MCF 10A (cell line): ENCODE results near the gene SLC6A19. TPM values are rescaled to one million over a fixed set of nuclear protein-coding genes. Genes with fewer than 3 reads are reported as not detected.

Experiments used
- BruUV-seq: library from RNA; stranded (reverse); fragments of 400-500 nt; replicated peaks from 2 replicates; lab custom pipeline; 2021; lab: Mats Ljungman, UMichigan
- CTCF ChIA-PET: fragments of 300-600 bp; sonication (Branson Sonifier 250); formaldehyde crosslinking; extraction: SDS; loops from one replicate; lab custom pipeline; 2021; ENCODE audit warnings: antibody characterized with exemption, inconsistent platforms; lab: Yijun Ruan, JAX
- POLR2A ChIA-PET: fragments of 300-600, 350-650 bp; sonication (Branson Sonifier 250); formaldehyde crosslinking; extraction: SDS; loops from one replicate; lab custom pipeline; 2020; ENCODE audit warnings: antibody characterized with exemption, inconsistent platforms; lab: Yijun Ruan, JAX
- DNase-seq: peaks from one replicate; pipeline ENCODE4 v3.0.0-alpha.2; 2018; ENCODE audit not compliant: unreplicated experiment
- H3K27ac Mint-ChIP-seq: one replicate; pipeline ENCODE4 v1.8.0; 2022; ENCODE audit warnings: mild to moderate bottlenecking, low read depth, mixed read lengths; ENCODE audit not compliant: unreplicated experiment
- H3K27me3 Mint-ChIP-seq: one replicate; pipeline ENCODE4 v1.8.0; 2022; ENCODE audit warnings: mixed read lengths; ENCODE audit not compliant: insufficient read depth, unreplicated experiment
- H3K36me3 Mint-ChIP-seq: one replicate; pipeline ENCODE4 v1.8.0; 2022; ENCODE audit warnings: mild to moderate bottlenecking, moderate library complexity, mixed read lengths; ENCODE audit not compliant: insufficient read depth, unreplicated experiment
- H3K4me1 Mint-ChIP-seq: one replicate; pipeline ENCODE4 v1.8.0; 2022; ENCODE audit warnings: mixed read lengths; ENCODE audit not compliant: insufficient read depth, unreplicated experiment
- H3K4me3 Mint-ChIP-seq: one replicate; pipeline ENCODE4 v1.8.0; 2022; ENCODE audit warnings: mild to moderate bottlenecking, moderate library complexity, mixed read lengths; ENCODE audit not compliant: unreplicated experiment
- H3K9me3 Mint-ChIP-seq: one replicate; pipeline ENCODE4 v1.8.0; 2022; ENCODE audit warnings: mixed read lengths; ENCODE audit not compliant: unreplicated experiment
- CTCF ChIP-seq: fragments of 200-600 bp; IDR thresholded peaks from one replicate; pipeline ENCODE4 v1.8.0; 2022; ENCODE audit warnings: antibody characterized with exemption, mild to moderate bottlenecking; ENCODE audit not compliant: unreplicated experiment
- intact Hi-C: fragments of 100-400 bp; cut with micrococcal nuclease; formaldehyde crosslinking; loops from 2 replicates; pipeline ENCODE4 v1.14.1; 2022
- total RNA-seq: library from RNA; stranded (reverse); gene quantifications from 2 replicates; pipeline ENCODE4 v1.2.3, GENCODE V29; 2022

SLC6A19 gene
- total RNA-seq, 1 experiment from 2014 or later, result not detected

- H3K4me3 Mint-ChIP-seq, result no peak overlapping the region
- ChIA-PET CTCF (no interaction called here), POLR2A (no interaction called here)
- TF ChIP-seq CTCF, result no peak
- H3K4me1 Mint-ChIP-seq, result peaks cover 6% of the 10 kb centered on the region
- no peaks in the 10 kb centered on the region for H3K36me3 Mint-ChIP-seq
- no peak for DNase-seq
- no peaks in the 10 kb centered on the region for H3K9me3 Mint-ChIP-seq
- H3K27me3 Mint-ChIP-seq, result peaks cover 12% of the 10 kb centered on the region
- no TSS peak for BruUV-seq
- intact Hi-C loops, result no loop called here
- H3K27ac Mint-ChIP-seq, result no peak overlapping the region
These were observed 41.5 kb downstream of the SLC6A19 start for GRCh38 chr5:1242733-1243486.

GRCh38 chr5:1243487-1244130 lies 42.2 kb downstream of the SLC6A19 start:
- Mint-ChIP-seq H3K27me3 (peaks cover 12% of the 10 kb centered on the region), H3K36me3 (no peaks in the 10 kb centered on the region), H3K9me3 (no peaks in the 10 kb centered on the region), H3K27ac (no peak overlapping the region), H3K4me3 (no peak overlapping the region), H3K4me1 (peaks cover 6% of the 10 kb centered on the region)
- POLR2A ChIA-PET, result no interaction called here
- DNase-seq, result no peak
- CTCF ChIA-PET, result no interaction called here
- no TSS peak for BruUV-seq
- TF ChIP-seq CTCF, result no peak
- intact Hi-C loops, result no loop called here

- no peak for DNase-seq
- H3K4me3 Mint-ChIP-seq, result no peak overlapping the region
- no peaks in the 10 kb centered on the region for H3K36me3 Mint-ChIP-seq
- no peaks in the 10 kb centered on the region for H3K9me3 Mint-ChIP-seq
- no peak overlapping the region for H3K27ac Mint-ChIP-seq
- H3K27me3 Mint-ChIP-seq, result peaks cover 12% of the 10 kb centered on the region
- BruUV-seq, result no TSS peak
- peaks cover 3% of the 10 kb centered on the region for H3K4me1 Mint-ChIP-seq
- ChIA-PET POLR2A (no interaction called here), CTCF (interaction anchor here (0.6 kb wide), 1 partner anchor 70 kb away, joined by 3 read pairs; no protein-coding TSS in a partner anchor)
- TF ChIP-seq CTCF, result no peak
- intact Hi-C loops, result no loop called here
These were observed 42.9 kb downstream of the SLC6A19 start for GRCh38 chr5:1244255-1244654.

GRCh38 chr5:1244976-1245375 lies 43.6 kb downstream of the SLC6A19 start:
- Mint-ChIP-seq H3K27me3 (peaks cover 12% of the 10 kb centered on the region), H3K9me3 (no peaks in the 10 kb centered on the region), H3K36me3 (no peaks in the 10 kb centered on the region), H3K4me3 (no peak overlapping the region), H3K27ac (no peak overlapping the region), H3K4me1 (no peaks in the 10 kb centered on the region)
- no peak for DNase-seq
- BruUV-seq, result no TSS peak
- no peak for TF ChIP-seq CTCF
- CTCF ChIA-PET, result no interaction called here
- intact Hi-C loops, result no loop called here
- POLR2A ChIA-PET, result no interaction called here
